GM12878 (cell line): Measurements from ENCODE around the gene SPDYA.

Experiments used
- ASH2L ChIP-seq: fragments of 300-600, 200-600 bp; sonication (generic); IDR thresholded peaks from 2 replicates; pipeline ENCODE4 v1.6.1; 2017; ENCODE audit warnings: low read depth, mild to moderate bottlenecking, borderline replicate concordance
- CBX5 ChIP-seq: sonication (generic); IDR thresholded peaks from 2 replicates; pipeline ENCODE4 v1.6.1; 2016; ENCODE audit warnings: low read depth, moderate library complexity, mild to moderate bottlenecking, inconsistent platforms
- NFIC ChIP-seq: IDR thresholded peaks from 2 replicates; pipeline ENCODE4 v1.6.1; 2012; ENCODE audit warnings: low read depth, mild to moderate bottlenecking, inconsistent platforms, low read length, moderate library complexity
- RCOR1 ChIP-seq: conservative IDR thresholded peaks from 2 replicates; pipeline ENCODE4 v1.6.1; 2012; ENCODE audit warnings: low read depth, low read length, improper control_type of control experiment
- SP1 ChIP-seq: IDR thresholded peaks from one replicate; pipeline ENCODE4 v1.6.1; 2011; ENCODE audit warnings: low read depth, low read length
- STAT1 ChIP-seq: fragments of 450-650 bp; conservative IDR thresholded peaks from 2 replicates; pipeline ENCODE4 v1.6.1; 2014; ENCODE audit warnings: antibody characterized with exemption, mild to moderate bottlenecking
- TCF3 ChIP-seq: IDR thresholded peaks from 2 replicates; pipeline ENCODE4 v1.6.1; 2012; ENCODE audit warnings: low read depth, mild to moderate bottlenecking, low read length, borderline replicate concordance; ENCODE audit not compliant: insufficient read depth
- TCF7 ChIP-seq: IDR thresholded peaks from 2 replicates; pipeline ENCODE4 v1.6.1; 2014; ENCODE audit warnings: antibody characterized with exemption, borderline replicate concordance
- ZNF217 ChIP-seq: fragments of 450-650 bp; IDR thresholded peaks from 2 replicates; pipeline ENCODE4 v1.6.1; 2017; ENCODE audit warnings: antibody characterized with exemption, mild to moderate bottlenecking
- TF ChIP-seq, protein P1 (sequence below), 3 experiments: IDR thresholded peaks in 2 of 3; conservative IDR thresholded peaks in 1 of 3; 2 replicates each; pipeline ENCODE4 v1.5.1; 2011; ENCODE audit warnings: low read depth in 3 of 3, low read length in 3 of 3, mild to moderate bottlenecking in 3 of 3, control low read depth in 2 of 3, moderate library complexity in 2 of 3, inconsistent platforms in 1 of 3, mixed read lengths in 1 of 3; ENCODE audit not compliant: control insufficient read depth in 2 of 3, insufficient read depth in 1 of 3; ENCODE audit errors: extremely low read depth in 1 of 3
- TF ChIP-seq, protein P2 (sequence below): fragments of 450-650 bp; formaldehyde crosslinking; IDR thresholded peaks from 2 replicates; pipeline ENCODE4 v1.4.0; 2022; ENCODE audit warnings: mild to moderate bottlenecking, moderate library complexity
- TF ChIP-seq, protein P3 (sequence below): fragments of 450-650 bp; IDR thresholded peaks from 2 replicates; pipeline ENCODE4 v1.6.1; 2017; ENCODE audit warnings: mild to moderate bottlenecking

DNA sequence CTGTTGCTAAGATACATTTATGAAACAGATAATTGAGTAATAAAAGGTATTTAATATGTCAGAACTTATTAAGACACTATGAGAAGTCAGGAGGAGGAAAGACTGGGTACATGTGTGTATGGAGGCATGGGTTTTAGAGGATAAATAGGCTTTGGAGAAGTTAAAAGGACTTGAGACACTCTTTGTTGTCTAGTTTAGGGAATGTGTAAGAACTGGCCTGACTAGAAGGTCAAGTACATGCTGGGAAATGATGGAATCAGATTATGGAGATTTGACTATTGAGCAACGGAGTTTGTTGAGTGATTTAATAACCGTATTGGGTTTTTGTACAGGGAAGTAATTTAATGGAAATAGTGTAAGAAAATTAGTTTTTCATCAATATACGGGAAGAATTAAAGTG lies 28.2 kb upstream of the SPDYA start:
- no peak for TF ChIP-seq ASH2L
- TF ChIP-seq, protein P1, sequence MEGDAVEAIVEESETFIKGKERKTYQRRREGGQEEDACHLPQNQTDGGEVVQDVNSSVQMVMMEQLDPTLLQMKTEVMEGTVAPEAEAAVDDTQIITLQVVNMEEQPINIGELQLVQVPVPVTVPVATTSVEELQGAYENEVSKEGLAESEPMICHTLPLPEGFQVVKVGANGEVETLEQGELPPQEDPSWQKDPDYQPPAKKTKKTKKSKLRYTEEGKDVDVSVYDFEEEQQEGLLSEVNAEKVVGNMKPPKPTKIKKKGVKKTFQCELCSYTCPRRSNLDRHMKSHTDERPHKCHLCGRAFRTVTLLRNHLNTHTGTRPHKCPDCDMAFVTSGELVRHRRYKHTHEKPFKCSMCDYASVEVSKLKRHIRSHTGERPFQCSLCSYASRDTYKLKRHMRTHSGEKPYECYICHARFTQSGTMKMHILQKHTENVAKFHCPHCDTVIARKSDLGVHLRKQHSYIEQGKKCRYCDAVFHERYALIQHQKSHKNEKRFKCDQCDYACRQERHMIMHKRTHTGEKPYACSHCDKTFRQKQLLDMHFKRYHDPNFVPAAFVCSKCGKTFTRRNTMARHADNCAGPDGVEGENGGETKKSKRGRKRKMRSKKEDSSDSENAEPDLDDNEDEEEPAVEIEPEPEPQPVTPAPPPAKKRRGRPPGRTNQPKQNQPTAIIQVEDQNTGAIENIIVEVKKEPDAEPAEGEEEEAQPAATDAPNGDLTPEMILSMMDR (IDR thresholded peaks at IDR 0.05 in 2 of 3, conservative IDR thresholded peaks at IDR 0.05 in 1 of 3; ENCODE audit: control insufficient read depth in 2 of 3, extremely low read depth in 1 of 3, insufficient read depth in 1 of 3, low read depth in 3 of 3, low read length in 3 of 3): no peak
- TF ChIP-seq NFIC: no peak
- TF ChIP-seq CBX5: no peak
- no peak for TF ChIP-seq STAT1
- TF ChIP-seq, protein P2, sequence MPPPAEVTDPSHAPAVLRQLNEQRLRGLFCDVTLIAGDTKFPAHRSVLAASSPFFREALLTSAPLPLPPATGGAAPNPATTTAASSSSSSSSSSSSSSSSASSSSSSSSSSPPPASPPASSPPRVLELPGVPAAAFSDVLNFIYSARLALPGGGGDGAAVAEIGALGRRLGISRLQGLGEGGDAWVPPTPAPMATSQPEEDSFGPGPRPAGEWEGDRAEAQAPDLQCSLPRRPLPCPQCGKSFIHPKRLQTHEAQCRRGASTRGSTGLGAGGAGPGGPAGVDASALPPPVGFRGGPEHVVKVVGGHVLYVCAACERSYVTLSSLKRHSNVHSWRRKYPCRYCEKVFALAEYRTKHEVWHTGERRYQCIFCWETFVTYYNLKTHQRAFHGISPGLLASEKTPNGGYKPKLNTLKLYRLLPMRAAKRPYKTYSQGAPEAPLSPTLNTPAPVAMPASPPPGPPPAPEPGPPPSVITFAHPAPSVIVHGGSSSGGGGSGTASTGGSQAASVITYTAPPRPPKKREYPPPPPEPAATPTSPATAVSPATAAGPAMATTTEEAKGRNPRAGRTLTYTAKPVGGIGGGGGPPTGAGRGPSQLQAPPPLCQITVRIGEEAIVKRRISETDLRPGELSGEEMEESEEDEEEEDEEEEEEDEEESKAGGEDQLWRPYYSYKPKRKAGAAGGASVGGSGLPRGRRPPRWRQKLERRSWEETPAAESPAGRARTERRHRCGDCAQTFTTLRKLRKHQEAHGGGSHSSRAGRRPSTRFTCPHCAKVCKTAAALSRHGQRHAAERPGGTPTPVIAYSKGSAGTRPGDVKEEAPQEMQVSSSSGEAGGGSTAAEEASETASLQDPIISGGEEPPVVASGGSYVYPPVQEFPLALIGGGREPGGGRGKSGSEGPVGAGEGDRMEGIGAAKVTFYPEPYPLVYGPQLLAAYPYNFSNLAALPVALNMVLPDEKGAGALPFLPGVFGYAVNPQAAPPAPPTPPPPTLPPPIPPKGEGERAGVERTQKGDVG (CRISPR knock-in tag): no peak
- TF ChIP-seq TCF3: no peak
- no peak for TF ChIP-seq ZNF217
- no peak for TF ChIP-seq RCOR1
- TF ChIP-seq, protein P3, sequence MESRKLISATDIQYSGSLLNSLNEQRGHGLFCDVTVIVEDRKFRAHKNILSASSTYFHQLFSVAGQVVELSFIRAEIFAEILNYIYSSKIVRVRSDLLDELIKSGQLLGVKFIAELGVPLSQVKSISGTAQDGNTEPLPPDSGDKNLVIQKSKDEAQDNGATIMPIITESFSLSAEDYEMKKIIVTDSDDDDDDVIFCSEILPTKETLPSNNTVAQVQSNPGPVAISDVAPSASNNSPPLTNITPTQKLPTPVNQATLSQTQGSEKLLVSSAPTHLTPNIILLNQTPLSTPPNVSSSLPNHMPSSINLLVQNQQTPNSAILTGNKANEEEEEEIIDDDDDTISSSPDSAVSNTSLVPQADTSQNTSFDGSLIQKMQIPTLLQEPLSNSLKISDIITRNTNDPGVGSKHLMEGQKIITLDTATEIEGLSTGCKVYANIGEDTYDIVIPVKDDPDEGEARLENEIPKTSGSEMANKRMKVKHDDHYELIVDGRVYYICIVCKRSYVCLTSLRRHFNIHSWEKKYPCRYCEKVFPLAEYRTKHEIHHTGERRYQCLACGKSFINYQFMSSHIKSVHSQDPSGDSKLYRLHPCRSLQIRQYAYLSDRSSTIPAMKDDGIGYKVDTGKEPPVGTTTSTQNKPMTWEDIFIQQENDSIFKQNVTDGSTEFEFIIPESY: no peak
- TF ChIP-seq TCF7: no peak
- TF ChIP-seq SP1: no peak
